IMR-90 (cell line): ENCODE data around the gene UXS1. TPM values are rescaled to one million over a fixed set of nuclear protein-coding genes. Genes with fewer than 3 reads are reported as not detected.
"Not testable (repeated sequence)": the region's sequence is repeated elsewhere in the genome, so short reads cannot be mapped to it uniquely, and the experiment has no call there.

Source experiments
- ATAC-seq: fragments of 200-7000 bp; cut with Tn5 transposase; 2 replicates; pipeline ENCODE4 v1.9.1; 2020; ENCODE audit warnings: low read depth, mild to moderate bottlenecking, moderate library complexity
- BruUV-seq: library from RNA; stranded (reverse); fragments of 400-500 nt; replicated peaks from 2 replicates; lab custom pipeline; 2021; lab: Mats Ljungman, UMichigan
- CTCF ChIA-PET: fragments of 300-600 bp; formaldehyde crosslinking; extraction: SDS; loops from one replicate; lab custom pipeline; 2021; ENCODE audit warnings: antibody characterized with exemption; lab: Yijun Ruan, JAX
- POLR2A ChIA-PET: fragments of 300-600 bp; sonication (Branson Sonifier 250); formaldehyde crosslinking; loops from one replicate; lab custom pipeline; 2022; ENCODE audit warnings: antibody characterized with exemption; ENCODE audit not compliant: unreplicated experiment; lab: Charles Lee
- DNase-seq: peaks from one replicate; pipeline ENCODE4 v3.0.0; 2013
- H2AFZ ChIP-seq: replicated peaks from 2 replicates; pipeline ENCODE3; 2013; ENCODE audit warnings: low read length, mild to moderate bottlenecking; ENCODE audit not compliant: poor library complexity
- H2AK5ac ChIP-seq: 2 replicates; pipeline ENCODE4 v1.6.1; 2013; ENCODE audit warnings: low read depth, low read length, inconsistent platforms
- H2AK9ac ChIP-seq: replicated peaks from 2 replicates; pipeline ENCODE3; 2013; ENCODE audit warnings: mild to moderate bottlenecking, low read depth, low read length, moderate library complexity; ENCODE audit not compliant: poor library complexity
- H2BK120ac ChIP-seq: 2 replicates; pipeline ENCODE4 v1.6.1; 2013; ENCODE audit warnings: low read depth, low read length, inconsistent platforms
- H2BK15ac ChIP-seq: 3 replicates; pipeline ENCODE4 v1.6.1; 2013; ENCODE audit warnings: low read depth, low read length, inconsistent platforms
- H2BK20ac ChIP-seq: 2 replicates; pipeline ENCODE4 v1.6.1; 2013; ENCODE audit warnings: low read depth, mild to moderate bottlenecking, inconsistent platforms, low read length, moderate library complexity
- H2BK5ac ChIP-seq: 2 replicates; pipeline ENCODE4 v1.6.1; 2013; ENCODE audit warnings: mild to moderate bottlenecking, low read depth, low read length, inconsistent platforms; ENCODE audit not compliant: poor library complexity, severe bottlenecking
- H3K14ac ChIP-seq: replicated peaks from 2 replicates; pipeline ENCODE4 v1.6.1; 2013; ENCODE audit warnings: low read depth, low read length, inconsistent platforms
- H3K18ac ChIP-seq: 2 replicates; pipeline ENCODE4 v1.6.1; 2013; ENCODE audit warnings: low read depth, low read length, control low read depth
- H3K23ac ChIP-seq: 2 replicates; pipeline ENCODE4 v1.6.1; 2013; ENCODE audit warnings: low read depth, low read length, inconsistent platforms
- H3K27ac ChIP-seq: 2 replicates; pipeline ENCODE4 v1.5.1; 2013; ENCODE audit warnings: mild to moderate bottlenecking, control low read depth, low read length; ENCODE audit not compliant: insufficient read depth
- H3K27me3 ChIP-seq: 2 replicates; pipeline ENCODE4 v1.6.1; 2013; ENCODE audit warnings: low read length; ENCODE audit not compliant: control insufficient read depth, insufficient read depth
- H3K36me3 ChIP-seq: 2 replicates; pipeline ENCODE4 v1.6.1; 2013; ENCODE audit warnings: low read length, mixed read lengths; ENCODE audit not compliant: control insufficient read depth, insufficient read depth
- H3K4ac ChIP-seq: 2 replicates; pipeline ENCODE4 v1.6.1; 2013; ENCODE audit warnings: low read depth, low read length, inconsistent platforms
- H3K4me1 ChIP-seq: 2 replicates; pipeline ENCODE4 v1.6.1; 2013; ENCODE audit warnings: low read length, mixed read lengths; ENCODE audit not compliant: control insufficient read depth, insufficient read depth
- H3K4me2 ChIP-seq: 2 replicates; pipeline ENCODE4 v1.6.1; 2013; ENCODE audit warnings: low read depth, mild to moderate bottlenecking, control low read depth, low read length, moderate library complexity
- H3K4me3 ChIP-seq: 2 replicates; pipeline ENCODE4 v1.5.1; 2013; ENCODE audit warnings: low read depth, mild to moderate bottlenecking, control low read depth, low read length, moderate library complexity; ENCODE audit not compliant: insufficient read depth
- H3K56ac ChIP-seq: 2 replicates; pipeline ENCODE4 v1.6.1; 2013; ENCODE audit warnings: low read length, inconsistent platforms; ENCODE audit not compliant: insufficient read depth; ENCODE audit errors: extremely low read depth
- H3K79me1 ChIP-seq, 2 experiments: 2 replicates each; pipeline ENCODE4 v1.6.1; 2013; ENCODE audit warnings: low read length in 2 of 2, inconsistent platforms in 1 of 2, low read depth in 1 of 2
- H3K9ac ChIP-seq: 2 replicates; pipeline ENCODE4 v1.6.1; 2013; ENCODE audit warnings: low read depth, low read length, control low read depth
- H3K9me1 ChIP-seq: 2 replicates; pipeline ENCODE4 v1.6.1; 2013; ENCODE audit warnings: low read length, inconsistent platforms; ENCODE audit not compliant: insufficient read depth
- H3K9me3 ChIP-seq: 2 replicates; pipeline ENCODE4 v1.6.1; 2013; ENCODE audit warnings: low read length; ENCODE audit not compliant: control insufficient read depth, insufficient read depth
- H4K20me1 ChIP-seq: 2 replicates; pipeline ENCODE4 v1.6.1; 2013; ENCODE audit warnings: low read length, inconsistent platforms; ENCODE audit not compliant: insufficient read depth
- H4K5ac ChIP-seq: 2 replicates; pipeline ENCODE4 v1.6.1; 2013; ENCODE audit warnings: mild to moderate bottlenecking, low read depth, low read length, control low read depth
- H4K8ac ChIP-seq, 2 experiments: 2 replicates each; pipeline ENCODE4 v1.6.1; 2013; ENCODE audit warnings: low read depth in 2 of 2, low read length in 2 of 2, control low read depth in 1 of 2, inconsistent platforms in 1 of 2
- H4K91ac ChIP-seq: 2 replicates; pipeline ENCODE4 v1.6.1; 2013; ENCODE audit warnings: low read depth, low read length, inconsistent platforms; ENCODE audit not compliant: insufficient read depth
- WGBS, 2 experiments: methylation state at CpG; one replicate each; pipeline versions ENCODE4 v1.1.5 to v1.1.7; 2013; ENCODE audit warnings: missing lambda C conversion rate in 2 of 2; ENCODE audit not compliant: insufficient read length in 1 of 2; ENCODE audit errors: extremely low coverage in 2 of 2; 5-methylcytosine and 5-hydroxymethylcytosine counted together
- dilution Hi-C: fragments of 300-500 bp; cut with HindIII; formaldehyde crosslinking; loops from one replicate; pipeline ENCODE4 v1.14.3; 2018; ENCODE audit warnings: low sequenced_read_pairs; ENCODE audit not compliant: unreplicated experiment
- in situ Hi-C: fragments of 300-500 bp; cut with MboI; formaldehyde crosslinking; loops from 3 replicates; pipeline ENCODE4 v1.14.3; 2019; ENCODE audit warnings: low sequenced_read_pairs, inconsistent platforms, mixed read lengths
- intact Hi-C: fragments of 100-400 bp; cut with micrococcal nuclease; formaldehyde crosslinking; loops from 2 replicates; pipeline ENCODE4 v1.10.0; 2022
- polyA plus RNA-seq, 3 experiments: library from polyadenylated mRNA; depleted of rRNA; stranded (reverse); fragments of >200 nt; gene quantifications; 2 replicates each; pipeline ENCODE4 v1.2.3, GENCODE V29; 2012; ENCODE audit warnings: low replicate concordance in 1 of 3
- total RNA-seq: library from RNA; depleted of rRNA; stranded (reverse); fragments of >200 nt; gene quantifications from 2 replicates; pipeline ENCODE4 v1.2.3, GENCODE V29; 2012

Gene UXS1
- total and polyA plus RNA-seq, 2 of the 4 experiments (the other 2 are of a cell fraction), result 33.7 to 54.3 TPM

GRCh38 chr2:106239491-106239890 lies 45.4 kb upstream of the UXS1 start:
- POLR2A ChIA-PET, H2AK5ac ChIP-seq, H3K18ac ChIP-seq, H3K4me1 ChIP-seq, H3K9me1 ChIP-seq, H3K4me2 ChIP-seq, dilution Hi-C loops, H3K9ac ChIP-seq, H3K4me3 ChIP-seq, intact Hi-C loops, H4K8ac ChIP-seq, H3K23ac ChIP-seq, H2BK5ac ChIP-seq, H3K36me3 ChIP-seq, H3K27ac ChIP-seq, H3K56ac ChIP-seq, H3K9me3 ChIP-seq, H3K27me3 ChIP-seq, H3K79me1 ChIP-seq, H3K14ac ChIP-seq, H2AK9ac ChIP-seq, BruUV-seq, H4K5ac ChIP-seq, CTCF ChIA-PET, DNase-seq, ATAC-seq, H2AFZ ChIP-seq, H4K20me1 ChIP-seq, H3K4ac ChIP-seq, H2BK20ac ChIP-seq, H4K91ac ChIP-seq, H2BK15ac ChIP-seq, H2BK120ac ChIP-seq: not testable (repeated sequence)
- in situ Hi-C loops, result loop anchor here (25.0 kb wide), 1 partner anchor 1698 kb away; no protein-coding TSS in a partner anchor
- WGBS, 2 experiments, result no CpG with 5 or more reads among the region's 2 CpGs

DNA sequence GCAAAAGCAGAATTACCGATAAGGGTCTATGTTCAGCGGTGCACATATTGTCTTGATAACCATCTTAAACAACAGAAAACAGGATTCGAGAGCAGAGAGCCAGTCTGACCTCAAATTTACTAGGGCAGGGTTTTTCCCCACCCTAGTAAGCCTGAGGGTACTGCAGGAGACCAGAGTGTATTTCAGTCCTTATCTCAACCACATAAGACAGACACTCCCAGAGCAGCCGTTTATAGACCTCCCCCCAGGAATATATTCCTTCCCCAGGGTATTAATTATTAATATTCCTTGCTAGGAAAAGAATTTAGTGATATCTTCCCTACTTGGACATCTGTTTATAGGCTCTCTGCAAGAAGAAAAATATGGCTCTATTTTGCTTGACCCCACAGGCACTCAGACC lies 41.3 kb upstream of the UXS1 start:
- H2BK20ac ChIP-seq, ATAC-seq, H3K79me1 ChIP-seq, H3K27me3 ChIP-seq, H2BK15ac ChIP-seq, H2AFZ ChIP-seq, POLR2A ChIA-PET, H3K4me2 ChIP-seq, H3K4me3 ChIP-seq, H3K56ac ChIP-seq, H2BK120ac ChIP-seq, H4K5ac ChIP-seq, H3K23ac ChIP-seq, H3K9ac ChIP-seq, H3K36me3 ChIP-seq, H4K91ac ChIP-seq, H4K8ac ChIP-seq, H3K4ac ChIP-seq, H2BK5ac ChIP-seq, H2AK9ac ChIP-seq, H4K20me1 ChIP-seq, intact Hi-C loops, H3K4me1 ChIP-seq, DNase-seq, H2AK5ac ChIP-seq, dilution Hi-C loops, H3K9me3 ChIP-seq, H3K14ac ChIP-seq, H3K9me1 ChIP-seq, H3K27ac ChIP-seq, BruUV-seq, H3K18ac ChIP-seq: not testable (repeated sequence)
- 70% methylated on average over 2 of the region's 4 CpGs; no CpG with 5 or more reads in 1 of the 2 experiments for WGBS, 2 experiments
- in situ Hi-C loops, result loop anchor here (25.0 kb wide), 1 partner anchor 1702 kb away; no protein-coding TSS in a partner anchor
- CTCF ChIA-PET, result interaction anchor here (0.7 kb wide), 1 partner anchor 37 kb away, joined by 3 read pairs; no protein-coding TSS in a partner anchor
